Glutamatergic neuron (in vitro differentiated cells): ENCODE results near the gene SSBP4. TPM values are rescaled to one million over a fixed set of nuclear protein-coding genes. Genes with fewer than 3 reads are reported as not detected.

Experiments
- DNase-seq: peaks from one replicate; pipeline ENCODE4 v3.0.0; 2022
- H3K27ac Mint-ChIP-seq: one replicate; pipeline ENCODE4 v1.8.0; 2020; ENCODE audit warnings: mild to moderate bottlenecking, mixed read lengths, inconsistent platforms; ENCODE audit not compliant: unreplicated experiment
- H3K27me3 Mint-ChIP-seq: one replicate; pipeline ENCODE4 v1.8.0; 2020; ENCODE audit warnings: mild to moderate bottlenecking, moderate library complexity, mixed read lengths, inconsistent platforms; ENCODE audit not compliant: unreplicated experiment
- H3K36me3 Mint-ChIP-seq: one replicate; pipeline ENCODE4 v1.8.0; 2020; ENCODE audit warnings: mild to moderate bottlenecking, mixed read lengths, inconsistent platforms; ENCODE audit not compliant: unreplicated experiment
- H3K4me1 Mint-ChIP-seq: one replicate; pipeline ENCODE4 v1.8.0; 2020; ENCODE audit warnings: mild to moderate bottlenecking, low read depth, mixed read lengths, inconsistent platforms; ENCODE audit not compliant: unreplicated experiment
- H3K4me3 Mint-ChIP-seq: one replicate; pipeline ENCODE4 v1.8.0; 2020; ENCODE audit warnings: mild to moderate bottlenecking, mixed read lengths, inconsistent platforms; ENCODE audit not compliant: unreplicated experiment
- H3K9me3 Mint-ChIP-seq: one replicate; pipeline ENCODE4 v1.8.0; 2020; ENCODE audit warnings: mild to moderate bottlenecking, moderate library complexity, mixed read lengths, inconsistent platforms; ENCODE audit not compliant: unreplicated experiment
- CTCF ChIP-seq: fragments of 200-600 bp; sonication (generic); IDR thresholded peaks from one replicate; pipeline ENCODE4 v1.5.0; 2021; ENCODE audit not compliant: partially characterized antibody, unreplicated experiment
- total RNA-seq: library from RNA; stranded (reverse); fragmentation: NEBNext Ultra II Directional; extraction: Animal tissue kit (Norgen Biotek cat#: 25700); gene quantifications from one replicate; pipeline ENCODE4 v1.2.1, GENCODE V29; 2021; ENCODE audit not compliant: unreplicated experiment

The SSBP4 gene
- total RNA-seq, 1 donor from 2014 or later = 177 TPM

DNA sequence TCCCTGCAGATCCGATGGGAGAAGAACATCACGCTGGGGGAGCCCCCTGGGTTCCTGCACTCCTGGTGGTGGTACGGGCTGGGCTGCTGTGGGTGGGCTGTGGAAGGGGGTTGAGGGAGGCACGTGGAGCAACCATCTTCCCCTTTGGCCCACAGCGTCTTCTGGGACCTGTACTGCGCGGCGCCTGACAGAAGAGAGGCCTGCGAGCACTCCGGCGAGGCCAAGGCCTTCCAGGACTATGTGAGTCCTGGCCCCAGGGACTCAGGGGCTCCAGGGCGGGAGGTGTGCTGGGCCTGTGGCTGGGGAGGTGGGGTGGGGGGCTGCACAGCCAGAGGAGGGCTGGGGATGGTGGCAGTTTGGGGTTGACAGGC, 8.5 kb downstream of the SSBP4 start:
- Mint-ChIP-seq H3K4me1 (peaks cover 18% of the 10 kb centered on the region), H3K9me3 (peaks cover 11% of the 10 kb centered on the region), H3K27me3 (peaks cover 10% of the 10 kb centered on the region), H3K36me3 (no peaks in the 10 kb centered on the region), H3K4me3 (no peak overlapping the region), H3K27ac (peak overlapping the region; percentile 94)
- DNase-seq = peak; percentile 34
- no peak for TF ChIP-seq CTCF

- peak; percentile 14 for TF ChIP-seq CTCF
- Mint-ChIP-seq H3K27me3 (peaks cover 10% of the 10 kb centered on the region), H3K36me3 (no peaks in the 10 kb centered on the region), H3K4me1 (peaks cover 13% of the 10 kb centered on the region), H3K9me3 (peaks cover 6% of the 10 kb centered on the region), H3K4me3 (peak overlapping the region; percentile 82), H3K27ac (peak overlapping the region; percentile 94)
- peak; percentile 85 for DNase-seq
Measured at GRCh38 chr19:18428173-18428786, 9.1 kb downstream of the SSBP4 start.

- H3K9me3 Mint-ChIP-seq = peaks cover 3% of the 10 kb centered on the region
- no peak overlapping the region for H3K4me3 Mint-ChIP-seq
- no peak for TF ChIP-seq CTCF
- peaks cover 11% of the 10 kb centered on the region for H3K4me1 Mint-ChIP-seq
- H3K27ac Mint-ChIP-seq = peak overlapping the region; percentile 85
- peaks cover 10% of the 10 kb centered on the region for H3K27me3 Mint-ChIP-seq
- peak; percentile 94 for DNase-seq
- H3K36me3 Mint-ChIP-seq = no peaks in the 10 kb centered on the region
Measured at GRCh38 chr19:18428787-18429674, 9.8 kb downstream of the SSBP4 start.

DNA sequence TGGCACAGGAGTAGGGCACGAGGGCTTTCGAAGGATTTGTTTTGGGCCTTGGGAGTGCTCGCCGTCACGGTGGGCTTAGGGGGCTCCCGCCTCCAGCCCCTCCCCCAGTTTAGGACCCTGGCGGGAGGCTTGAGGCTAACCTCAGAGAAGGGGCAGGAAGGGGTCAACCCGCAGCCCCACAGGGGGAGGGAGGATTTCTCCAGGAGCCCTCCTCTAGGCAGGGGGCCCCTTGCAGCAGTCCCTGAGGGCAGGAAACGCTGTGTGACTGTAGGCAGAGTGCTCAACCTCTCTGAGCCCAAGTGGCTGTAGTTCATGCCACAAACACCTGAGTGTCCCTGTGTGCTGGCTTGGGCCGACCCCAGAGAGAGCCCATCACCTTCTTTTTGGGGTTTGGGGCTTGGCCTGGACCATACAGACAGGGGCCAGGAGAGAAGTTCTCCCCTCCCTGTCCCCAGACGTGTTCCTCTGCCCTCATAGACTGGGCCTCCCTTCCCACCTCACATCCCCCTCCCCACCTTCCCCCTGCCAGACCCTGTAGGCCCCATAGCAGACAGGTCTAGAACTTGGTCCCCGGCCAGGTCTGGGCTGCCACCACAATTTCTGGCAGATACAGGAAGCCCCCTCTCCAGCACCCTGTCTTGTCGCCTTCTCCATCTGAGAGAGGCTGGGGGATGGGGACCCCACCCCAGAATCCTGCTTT, 10.7 kb downstream of the SSBP4 start:
- Mint-ChIP-seq H3K9me3 (peaks cover 5% of the 10 kb centered on the region), H3K36me3 (no peaks in the 10 kb centered on the region), H3K27ac (peak overlapping the region; percentile 48), H3K27me3 (peaks cover 6% of the 10 kb centered on the region), H3K4me3 (peak overlapping the region; percentile 20), H3K4me1 (peaks cover 9% of the 10 kb centered on the region)
- no peak for TF ChIP-seq CTCF
- no peak for DNase-seq
